HCT116 (cell line): ENCODE measurements around the gene ITGA1.

Experiments used
- ELF1 ChIP-seq: IDR thresholded peaks from 2 replicates; pipeline ENCODE4 v1.6.1; 2012; ENCODE audit warnings: low read depth, borderline replicate concordance
- JUND ChIP-seq: IDR thresholded peaks from 2 replicates; pipeline ENCODE4 v1.6.1; 2012
- SIN3A ChIP-seq: IDR thresholded peaks from 2 replicates; pipeline ENCODE4 v1.6.1; 2012; ENCODE audit warnings: low read depth
- SP1 ChIP-seq: IDR thresholded peaks from 2 replicates; pipeline ENCODE4 v1.6.1; 2012; ENCODE audit warnings: low read depth
- TCF7L2 ChIP-seq: IDR thresholded peaks from 2 replicates; pipeline ENCODE4 v1.7.0; 2011; ENCODE audit warnings: borderline replicate concordance, inconsistent platforms; ENCODE audit not compliant: insufficient read depth, insufficient read length; ENCODE audit errors: extremely low read depth
- TF ChIP-seq, protein P1 (sequence below), 3 experiments: fragments of 200-600 bp in 1 of 3; sonication (generic) in 1 of 3; IDR thresholded peaks in 2 of 3; conservative IDR thresholded peaks in 1 of 3; 2 replicates each; pipeline ENCODE4 v1.5.1; 2012 to 2017; ENCODE audit warnings: low read depth in 2 of 3, low read length in 2 of 3, antibody characterized with exemption in 1 of 3, borderline replicate concordance in 1 of 3, control low read depth in 1 of 3, mild to moderate bottlenecking in 1 of 3, mixed read lengths in 1 of 3, mixed run types in 1 of 3, moderate library complexity in 1 of 3; ENCODE audit not compliant: insufficient read depth in 1 of 3
- TF ChIP-seq, protein P2 (sequence below): IDR thresholded peaks from 2 replicates; pipeline ENCODE4 v1.6.1; 2011; ENCODE audit warnings: mild to moderate bottlenecking, low read length, moderate library complexity; ENCODE audit not compliant: insufficient replicate concordance; ENCODE audit errors: extremely low read depth
- TF ChIP-seq, protein P3 (sequence below): IDR thresholded peaks from 2 replicates; pipeline ENCODE4 v1.6.1; 2012

DNA sequence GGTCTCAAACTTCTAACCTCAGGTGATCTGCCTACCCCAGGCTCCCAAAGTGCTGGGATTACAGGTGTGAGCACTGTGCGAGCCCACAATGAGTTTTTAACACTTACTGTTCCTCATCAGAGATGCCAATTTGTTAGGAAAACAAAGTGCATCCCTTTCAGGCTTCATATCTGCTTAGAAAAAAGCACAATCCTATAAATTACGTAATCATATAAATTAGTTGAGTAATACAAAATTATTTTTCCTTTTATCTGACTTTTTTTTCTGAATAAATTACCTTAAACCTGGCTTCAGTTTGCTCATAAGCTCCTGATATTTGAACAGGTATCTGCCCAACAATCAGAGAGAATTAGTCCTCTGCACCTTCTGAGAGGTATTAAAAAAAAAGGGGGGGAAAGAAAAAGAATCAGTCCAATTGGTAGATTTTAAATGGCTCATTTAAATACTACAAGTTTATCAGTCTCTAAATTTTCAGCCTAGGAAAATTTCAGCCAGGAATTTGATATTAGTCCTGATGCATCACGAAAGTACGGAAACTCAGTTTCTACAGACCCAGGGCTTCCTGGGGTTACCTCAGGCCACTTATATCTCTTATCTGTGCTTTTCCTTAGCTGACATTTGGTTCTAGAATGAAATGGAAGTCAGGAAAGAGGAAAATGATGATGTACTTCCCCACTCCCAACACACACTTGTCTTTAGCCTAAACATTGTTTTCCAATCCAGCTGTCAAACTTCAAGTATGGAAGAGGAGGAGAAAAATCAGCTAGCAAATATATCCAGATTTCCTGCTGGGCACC lies 26.8 kb downstream of the ITGA1 start:
- TF ChIP-seq, protein P1, sequence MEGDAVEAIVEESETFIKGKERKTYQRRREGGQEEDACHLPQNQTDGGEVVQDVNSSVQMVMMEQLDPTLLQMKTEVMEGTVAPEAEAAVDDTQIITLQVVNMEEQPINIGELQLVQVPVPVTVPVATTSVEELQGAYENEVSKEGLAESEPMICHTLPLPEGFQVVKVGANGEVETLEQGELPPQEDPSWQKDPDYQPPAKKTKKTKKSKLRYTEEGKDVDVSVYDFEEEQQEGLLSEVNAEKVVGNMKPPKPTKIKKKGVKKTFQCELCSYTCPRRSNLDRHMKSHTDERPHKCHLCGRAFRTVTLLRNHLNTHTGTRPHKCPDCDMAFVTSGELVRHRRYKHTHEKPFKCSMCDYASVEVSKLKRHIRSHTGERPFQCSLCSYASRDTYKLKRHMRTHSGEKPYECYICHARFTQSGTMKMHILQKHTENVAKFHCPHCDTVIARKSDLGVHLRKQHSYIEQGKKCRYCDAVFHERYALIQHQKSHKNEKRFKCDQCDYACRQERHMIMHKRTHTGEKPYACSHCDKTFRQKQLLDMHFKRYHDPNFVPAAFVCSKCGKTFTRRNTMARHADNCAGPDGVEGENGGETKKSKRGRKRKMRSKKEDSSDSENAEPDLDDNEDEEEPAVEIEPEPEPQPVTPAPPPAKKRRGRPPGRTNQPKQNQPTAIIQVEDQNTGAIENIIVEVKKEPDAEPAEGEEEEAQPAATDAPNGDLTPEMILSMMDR (IDR thresholded peaks at IDR 0.05 in 2 of 3, conservative IDR thresholded peaks at IDR 0.05 in 1 of 3; ENCODE audit: borderline replicate concordance in 1 of 3, insufficient read depth in 1 of 3, low read depth in 2 of 3, low read length in 2 of 3) = no peak
- no peak for TF ChIP-seq SIN3A
- TF ChIP-seq, protein P2, sequence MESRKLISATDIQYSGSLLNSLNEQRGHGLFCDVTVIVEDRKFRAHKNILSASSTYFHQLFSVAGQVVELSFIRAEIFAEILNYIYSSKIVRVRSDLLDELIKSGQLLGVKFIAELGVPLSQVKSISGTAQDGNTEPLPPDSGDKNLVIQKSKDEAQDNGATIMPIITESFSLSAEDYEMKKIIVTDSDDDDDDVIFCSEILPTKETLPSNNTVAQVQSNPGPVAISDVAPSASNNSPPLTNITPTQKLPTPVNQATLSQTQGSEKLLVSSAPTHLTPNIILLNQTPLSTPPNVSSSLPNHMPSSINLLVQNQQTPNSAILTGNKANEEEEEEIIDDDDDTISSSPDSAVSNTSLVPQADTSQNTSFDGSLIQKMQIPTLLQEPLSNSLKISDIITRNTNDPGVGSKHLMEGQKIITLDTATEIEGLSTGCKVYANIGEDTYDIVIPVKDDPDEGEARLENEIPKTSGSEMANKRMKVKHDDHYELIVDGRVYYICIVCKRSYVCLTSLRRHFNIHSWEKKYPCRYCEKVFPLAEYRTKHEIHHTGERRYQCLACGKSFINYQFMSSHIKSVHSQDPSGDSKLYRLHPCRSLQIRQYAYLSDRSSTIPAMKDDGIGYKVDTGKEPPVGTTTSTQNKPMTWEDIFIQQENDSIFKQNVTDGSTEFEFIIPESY = no peak
- no peak for TF ChIP-seq JUND
- TF ChIP-seq, protein P3, sequence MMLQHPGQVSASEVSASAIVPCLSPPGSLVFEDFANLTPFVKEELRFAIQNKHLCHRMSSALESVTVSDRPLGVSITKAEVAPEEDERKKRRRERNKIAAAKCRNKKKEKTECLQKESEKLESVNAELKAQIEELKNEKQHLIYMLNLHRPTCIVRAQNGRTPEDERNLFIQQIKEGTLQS = no peak
- TF ChIP-seq SP1 = no peak
- no peak for TF ChIP-seq TCF7L2
- no peak for TF ChIP-seq ELF1
